ENCODE data around the gene ATP1A2. TPM values are rescaled to one million over a fixed set of nuclear protein-coding genes. Genes with fewer than 3 reads are reported as not detected.

ATP1A2 gene
- total RNA-seq, result not detected in 2 replicates

GRCh38 chr1:160115545-160116282, at the start of gene ATP1A2:
ATP1A2 (plus strand) TSS chr1:160115759; CDS start chr1:160115862, 103 bp downstream.

DNA sequence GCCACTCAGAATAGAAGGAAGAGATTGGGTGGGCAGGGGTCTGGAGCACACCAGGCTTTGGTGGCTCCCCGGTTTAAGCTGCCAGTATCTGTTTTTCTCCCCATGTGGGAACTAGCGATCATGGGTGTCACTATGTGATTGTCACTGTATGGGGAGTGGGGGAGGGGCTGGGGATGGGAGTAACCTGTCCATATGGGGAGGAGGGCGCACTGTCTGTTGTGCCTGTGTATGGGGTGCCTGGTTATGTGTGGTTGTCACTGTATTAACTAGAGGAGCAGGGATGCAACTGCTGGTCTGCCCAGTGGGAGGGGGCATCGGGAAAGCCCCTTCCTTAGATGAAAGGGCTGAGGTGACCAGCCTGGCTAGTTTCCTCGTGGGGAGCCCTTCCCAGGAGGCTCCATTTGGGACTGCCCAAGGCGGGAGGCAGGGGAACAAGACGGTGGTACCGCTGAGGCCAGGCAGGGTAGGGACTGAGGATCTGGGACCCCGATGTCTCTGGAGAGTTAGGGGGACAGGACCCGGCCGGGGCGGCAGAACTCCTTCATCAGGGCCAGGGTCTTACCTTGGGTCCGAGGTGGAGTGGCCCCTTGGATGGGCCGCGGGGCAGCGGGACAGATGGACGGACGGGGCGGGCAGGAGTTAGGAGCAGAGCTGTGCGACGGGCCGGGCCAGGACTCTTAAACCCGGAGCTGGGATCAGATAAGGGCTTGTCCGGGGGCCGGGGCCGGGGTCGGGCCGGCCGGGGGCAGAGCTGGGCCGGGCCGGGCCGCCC, 45.9 kb upstream of the ATP1A2 start, which contains the start of gene KCNJ10:
Gene KCNJ10 (minus strand): TSS at position 701 of the 772 bp plus-strand sequence. CDS start 27,628 bp downstream, outside the sequence.

DNA sequence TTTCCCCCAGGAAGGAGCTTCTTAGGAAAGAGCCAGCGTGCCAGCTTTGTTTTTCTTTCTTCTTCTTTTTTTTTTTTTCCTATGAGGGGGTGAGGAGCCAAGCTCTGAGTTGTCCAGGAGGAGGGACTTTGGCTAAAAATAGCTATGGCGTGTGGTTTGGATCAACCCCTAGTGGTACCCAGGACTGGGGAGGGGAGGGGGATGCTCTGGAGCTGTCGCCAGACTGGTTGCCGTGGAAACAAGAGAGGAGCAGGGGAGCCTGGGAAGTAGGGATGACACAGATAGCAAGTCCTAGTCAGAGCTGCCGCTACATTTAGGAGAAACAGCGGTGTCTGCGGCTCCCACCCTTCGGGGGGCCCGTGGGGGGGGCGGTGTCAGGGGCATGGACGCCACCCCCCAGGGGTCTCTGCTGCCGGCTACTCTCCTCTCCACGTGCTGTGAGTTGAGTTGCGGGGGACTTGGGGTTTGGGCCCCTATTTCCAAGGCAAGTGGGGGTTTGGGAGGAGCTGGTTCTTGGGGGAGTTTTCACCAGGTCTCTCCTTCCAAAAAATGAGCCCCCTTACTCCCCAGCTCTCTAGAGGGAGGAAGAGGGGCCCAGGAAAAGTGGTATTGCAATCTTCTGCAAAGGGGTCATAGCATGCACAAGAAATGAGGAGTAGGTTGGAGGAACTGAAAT, 34.2 kb upstream of the ATP1A2 start, which contains the start of gene KCNJ9:
Gene KCNJ9 (plus strand): TSS at position 278 of the 676 bp plus-strand sequence. CDS start 2,493 bp downstream, outside the sequence.

GRCh38 chr1:160097911-160098851, 17.4 kb upstream of the ATP1A2 start, which contains the start of gene IGSF8:
IGSF8 (minus strand) TSS chr1:160098619; CDS start chr1:160098472, 147 bp downstream.

GRCh38 chr1:160151303-160151702, 35.7 kb downstream of the ATP1A2 start, which contains the start of gene ATP1A4:
ATP1A4 (plus strand) TSS chr1:160151603; CDS start chr1:160152041, 438 bp downstream.

GRCh38 chr1:160189649-160190625, 74.4 kb downstream of the ATP1A2 start, which contains the start of gene CASQ1:
CASQ1 (plus strand) TSS chr1:160190575; CDS start chr1:160190752, 177 bp downstream.

Other genes starting within 250 kb of the ATP1A2 start
- 0.09 and 0.49 TPM in 2 replicates for gene CFAP45, start 215.6 kb upstream of the ATP1A2 start, total RNA-seq
- 816 and 871 TPM in 2 replicates for gene TAGLN2, start 190.3 kb upstream of the ATP1A2 start, total RNA-seq
- 42.0 and 44.1 TPM in 2 replicates for gene IGSF9, start 170.1 kb upstream of the ATP1A2 start, total RNA-seq
- gene SLAMF9, start 161.5 kb upstream of the ATP1A2 start, total RNA-seq, result 32.0 and 35.2 TPM in 2 replicates
- gene PIGM, start 83.8 kb upstream of the ATP1A2 start, total RNA-seq, result 2.2 and 2.3 TPM in 2 replicates
- gene KCNJ10, start 45.6 kb upstream of the ATP1A2 start, total RNA-seq, result not detected in 2 replicates
- not detected in 2 replicates for gene KCNJ9, start 34.2 kb upstream of the ATP1A2 start, total RNA-seq
- gene IGSF8, start 17.1 kb upstream of the ATP1A2 start, total RNA-seq, result 23.9 and 28.6 TPM in 2 replicates
- gene ATP1A4, start 35.8 kb downstream of the ATP1A2 start, total RNA-seq, result not detected in 2 replicates
- gene CASQ1, start 74.8 kb downstream of the ATP1A2 start, total RNA-seq, result not detected in 2 replicates
- 25.6 and 42.9 TPM in 2 replicates for gene PEA15, start 89.6 kb downstream of the ATP1A2 start, total RNA-seq
- gene DCAF8, start 146.8 kb downstream of the ATP1A2 start, total RNA-seq, result 19.0 and 46.5 TPM in 2 replicates
- 30.6 and 63.0 TPM in 2 replicates for gene PEX19, start 169.4 kb downstream of the ATP1A2 start, total RNA-seq
- 80.3 and 112 TPM in 2 replicates for gene COPA, start 227.5 kb downstream of the ATP1A2 start, total RNA-seq
- gene NCSTN, start 227.6 kb downstream of the ATP1A2 start, total RNA-seq, result 41.4 and 57.1 TPM in 2 replicates